HG03103 (cell line): Measurements from ENCODE around the gene MRPL12.

Source experiments
- ATAC-seq: cut with Tn5 transposase; IDR thresholded peaks from one replicate; pipeline ENCODE4 v1.9.1; 2021; ENCODE audit warnings: low read depth; ENCODE audit not compliant: unreplicated experiment

Gene MRPL12

DNA sequence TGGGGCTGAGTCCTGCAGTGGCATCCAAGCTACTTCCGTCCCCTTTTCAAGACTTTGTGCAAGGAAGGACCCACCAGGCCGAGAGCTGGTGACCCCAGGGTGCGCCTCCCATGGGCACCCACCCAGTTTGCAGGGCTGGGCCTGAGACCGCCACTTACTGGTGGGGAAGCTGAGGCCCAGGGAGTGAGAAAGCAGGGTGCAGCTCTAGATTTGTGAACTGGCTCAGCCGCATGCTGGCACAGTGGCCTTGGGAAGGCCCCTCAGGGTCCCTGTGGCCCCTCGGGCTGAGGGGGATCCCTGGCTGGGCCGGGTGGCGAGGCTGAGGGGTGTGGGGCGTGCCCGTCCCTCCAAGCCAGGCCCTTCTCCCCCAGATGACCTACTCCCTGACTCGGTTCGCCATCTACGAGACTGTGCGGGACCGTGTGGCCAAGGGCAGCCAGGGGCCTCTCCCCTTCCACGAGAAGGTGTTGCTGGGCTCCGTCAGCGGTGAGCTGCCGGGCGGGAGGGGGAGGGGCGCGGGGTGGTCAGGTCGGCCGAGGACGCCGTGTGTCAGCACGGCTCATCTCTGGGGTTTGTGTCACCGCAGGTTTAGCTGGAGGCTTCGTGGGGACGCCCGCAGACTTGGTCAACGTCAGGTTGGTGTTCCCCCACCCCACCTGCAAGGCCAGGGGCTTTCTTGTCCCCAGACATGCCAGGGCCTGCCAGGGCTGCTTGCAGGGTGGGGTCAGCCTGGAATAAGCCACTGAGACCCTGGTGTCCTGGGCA, 12.1 kb downstream of the MRPL12 start:
- ATAC-seq, result no peak

GRCh38 chr17:81715872-81716673, 12.9 kb downstream of the MRPL12 start:
- ATAC-seq, result no peak

DNA sequence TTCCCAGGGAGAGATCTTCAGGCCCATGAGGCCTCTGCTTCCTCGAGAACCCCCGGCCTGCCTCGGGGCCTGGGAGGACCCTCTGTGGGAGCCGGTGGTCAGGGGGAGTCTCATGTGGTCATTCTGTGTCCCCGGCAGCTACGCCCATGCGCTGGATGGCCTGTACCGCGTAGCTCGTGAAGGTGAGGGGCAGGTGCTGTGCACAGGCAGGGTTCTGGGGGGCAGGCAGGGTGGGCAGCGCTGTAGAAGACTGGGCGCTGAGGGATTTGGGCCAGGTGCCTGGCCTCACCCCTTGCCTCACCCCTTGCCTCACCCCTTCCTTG, 13.5 kb downstream of the MRPL12 start:
- ATAC-seq, result no peak

DNA sequence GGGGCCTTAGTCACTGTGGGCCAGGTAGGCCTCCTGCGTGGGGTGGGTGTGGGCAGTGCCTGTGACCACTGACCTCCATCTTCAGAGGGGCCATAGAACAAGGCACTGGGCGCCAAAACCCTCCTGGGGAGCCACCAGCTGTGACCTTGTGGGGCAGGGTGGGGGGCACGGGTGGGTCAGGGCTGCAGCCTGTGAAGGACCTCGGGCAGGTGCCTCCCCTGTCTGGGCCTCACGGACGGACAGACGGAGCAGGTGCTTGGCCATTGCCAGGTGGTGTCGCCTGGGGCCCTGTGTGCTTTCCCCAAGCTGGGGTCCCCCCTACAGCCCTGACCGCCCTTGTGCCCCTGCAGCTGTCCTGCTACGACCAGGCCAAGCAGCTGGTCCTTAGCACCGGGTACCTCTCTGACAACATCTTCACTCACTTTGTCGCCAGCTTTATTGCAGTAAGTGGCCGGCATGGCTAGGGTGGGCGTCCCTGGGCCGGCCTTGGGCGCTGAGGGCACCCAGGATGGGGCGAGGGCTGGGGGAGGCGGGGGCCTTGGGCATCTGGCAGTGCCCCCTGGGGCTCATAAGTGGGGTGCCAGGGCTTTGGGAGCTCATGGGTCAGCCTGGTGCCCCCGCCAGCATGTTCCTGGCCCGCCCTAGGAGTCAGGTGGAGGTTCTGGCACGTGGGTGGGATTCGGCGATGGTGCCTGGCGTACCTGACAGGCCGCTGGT, 14.0 kb downstream of the MRPL12 start:
- no peak for ATAC-seq

DNA sequence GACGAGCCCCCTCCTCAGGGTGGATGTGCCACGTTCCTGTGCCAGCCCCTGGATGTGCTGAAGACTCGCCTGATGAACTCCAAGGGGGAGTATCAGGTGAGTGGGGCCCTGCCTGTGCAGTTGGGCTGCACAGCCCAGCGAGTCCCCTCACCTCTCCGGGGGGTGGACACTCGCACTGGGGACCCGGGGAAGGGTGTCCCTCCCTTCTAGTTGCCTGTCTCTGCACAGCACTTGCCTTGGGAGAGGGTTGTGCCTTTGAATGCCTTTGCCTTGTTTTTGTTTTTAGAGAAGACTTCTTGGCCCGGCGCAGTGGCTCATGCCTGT, 14.6 kb downstream of the MRPL12 start:
- ATAC-seq, result no peak

DNA sequence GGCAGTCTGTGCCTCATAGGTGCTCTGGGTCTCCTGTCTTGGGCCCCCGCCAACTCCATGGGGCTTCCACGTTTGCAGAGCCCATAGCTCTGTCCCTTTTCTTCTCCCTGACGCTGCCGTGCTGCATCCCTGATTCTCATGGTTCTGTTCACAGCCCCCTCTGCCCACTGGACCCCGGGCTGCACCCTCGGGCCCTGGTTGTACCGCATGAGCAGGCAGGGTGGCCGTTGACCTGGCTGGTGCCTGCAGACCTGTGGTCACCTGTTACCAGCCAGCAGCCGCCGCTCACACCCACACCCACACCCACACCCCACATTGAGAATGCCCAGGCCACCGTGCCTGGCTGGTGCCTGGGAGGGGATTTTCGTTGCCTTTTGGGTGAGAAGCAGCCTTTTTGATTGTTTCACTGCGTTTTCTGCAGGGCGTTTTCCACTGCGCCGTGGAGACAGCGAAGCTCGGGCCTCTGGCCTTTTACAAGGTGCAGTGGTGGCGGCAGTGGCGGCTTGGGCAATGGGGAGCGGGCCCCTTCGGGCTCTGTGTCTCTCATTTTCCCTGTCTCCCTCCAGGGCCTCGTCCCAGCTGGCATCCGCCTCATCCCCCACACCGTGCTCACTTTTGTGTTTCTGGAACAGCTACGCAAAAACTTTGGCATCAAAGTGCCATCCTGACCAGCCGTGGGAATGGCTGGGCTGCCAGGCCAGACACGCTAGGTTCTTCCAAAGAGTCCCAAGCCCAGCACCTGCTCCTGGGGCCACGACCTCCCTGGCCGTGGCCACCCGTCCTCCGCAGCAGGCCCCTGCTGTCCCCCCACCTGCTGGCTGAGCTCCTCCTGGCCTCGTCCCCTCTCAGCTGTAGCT, 16.5 kb downstream of the MRPL12 start:
- ATAC-seq, result no peak

- ATAC-seq, result no peak
Observed at GRCh38 chr17:81720267-81721071, 17.3 kb downstream of the MRPL12 start.

DNA sequence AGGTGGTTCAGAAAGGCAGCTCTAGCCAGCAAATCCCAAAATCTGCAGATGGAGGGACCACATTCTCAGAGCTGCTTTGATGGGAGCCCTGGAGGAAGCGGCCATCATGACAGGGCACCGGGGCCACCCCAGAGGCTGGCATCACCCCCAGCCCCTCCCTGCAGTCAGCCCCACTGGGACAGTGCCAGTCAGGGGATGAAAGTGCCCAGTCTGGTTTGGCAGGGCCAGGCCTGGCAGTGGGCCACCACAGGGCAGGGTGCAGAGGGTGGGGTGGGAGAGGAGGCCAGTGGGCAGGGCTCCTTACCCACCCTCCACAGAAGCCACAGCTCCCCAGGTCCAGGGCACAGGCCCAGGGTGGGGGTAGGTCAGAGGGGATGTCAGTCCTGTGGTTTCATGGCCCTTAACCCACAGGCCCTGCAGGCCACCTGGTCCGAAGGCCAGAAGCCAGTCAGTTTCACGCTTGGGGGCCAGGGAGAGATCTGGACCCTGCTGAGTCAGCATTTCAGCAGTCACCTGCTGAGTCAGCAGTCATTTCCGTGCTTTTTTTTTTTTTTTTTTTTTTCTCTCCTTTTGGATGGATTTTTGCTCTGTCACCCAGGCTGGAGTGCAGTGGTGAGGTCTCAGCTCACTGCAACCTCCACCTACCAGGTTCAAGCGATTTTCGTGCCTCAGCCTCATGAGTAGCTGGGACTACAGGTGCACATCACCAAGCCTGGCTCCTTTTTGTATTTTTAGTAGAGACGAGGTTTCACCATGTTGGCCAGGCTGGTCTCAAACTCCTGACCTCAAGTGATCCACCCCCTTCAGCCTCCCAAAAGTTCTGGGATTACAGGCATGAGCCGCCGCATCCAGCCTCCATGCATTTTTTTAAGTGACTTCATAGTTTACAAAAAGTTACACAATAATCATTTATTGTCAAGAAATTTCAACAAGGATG, 19.3 kb downstream of the MRPL12 start:
- no peak for ATAC-seq

- ATAC-seq, result no peak
Observed at GRCh38 chr17:81723651-81724209, 20.6 kb downstream of the MRPL12 start.

GRCh38 chr17:81725439-81725838, 22.3 kb downstream of the MRPL12 start:
- ATAC-seq, result no peak

GRCh38 chr17:81726004-81726403, 22.8 kb downstream of the MRPL12 start:
- no peak for ATAC-seq

DNA sequence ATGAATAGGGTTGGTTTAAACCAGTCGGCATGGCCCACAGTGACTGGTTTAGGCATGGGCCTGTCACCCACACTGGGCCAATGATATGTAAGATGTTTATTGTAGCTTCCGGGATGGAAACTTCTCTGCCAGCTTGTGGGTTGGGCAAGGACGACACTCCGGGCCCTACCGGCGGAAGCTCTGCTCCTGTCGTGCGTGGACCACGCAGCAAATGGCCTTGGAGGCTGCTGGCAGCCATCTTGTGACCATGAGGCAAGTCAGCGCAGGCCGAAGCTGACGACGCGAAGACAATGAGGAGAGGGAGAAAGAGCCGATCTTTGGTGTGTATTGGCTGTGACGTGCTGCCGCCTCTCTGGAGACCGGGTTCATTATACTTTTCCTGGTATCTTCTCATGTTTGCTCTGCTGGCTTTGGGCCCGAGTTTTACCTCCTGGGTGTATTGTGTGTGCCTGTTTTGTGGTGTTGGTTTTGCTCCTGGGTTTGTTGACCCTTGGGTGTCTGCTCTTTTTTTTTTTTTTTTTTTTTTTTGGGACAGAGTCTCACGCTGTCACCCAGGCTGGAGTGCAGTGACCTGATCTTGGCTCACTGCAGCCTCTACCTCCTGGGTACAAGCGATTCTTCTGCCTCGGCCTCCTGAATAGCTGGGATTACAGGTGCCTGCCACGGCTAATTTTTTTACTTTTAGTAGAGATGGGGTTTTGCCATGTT, 24.3 kb downstream of the MRPL12 start:
- no peak for ATAC-seq

DNA sequence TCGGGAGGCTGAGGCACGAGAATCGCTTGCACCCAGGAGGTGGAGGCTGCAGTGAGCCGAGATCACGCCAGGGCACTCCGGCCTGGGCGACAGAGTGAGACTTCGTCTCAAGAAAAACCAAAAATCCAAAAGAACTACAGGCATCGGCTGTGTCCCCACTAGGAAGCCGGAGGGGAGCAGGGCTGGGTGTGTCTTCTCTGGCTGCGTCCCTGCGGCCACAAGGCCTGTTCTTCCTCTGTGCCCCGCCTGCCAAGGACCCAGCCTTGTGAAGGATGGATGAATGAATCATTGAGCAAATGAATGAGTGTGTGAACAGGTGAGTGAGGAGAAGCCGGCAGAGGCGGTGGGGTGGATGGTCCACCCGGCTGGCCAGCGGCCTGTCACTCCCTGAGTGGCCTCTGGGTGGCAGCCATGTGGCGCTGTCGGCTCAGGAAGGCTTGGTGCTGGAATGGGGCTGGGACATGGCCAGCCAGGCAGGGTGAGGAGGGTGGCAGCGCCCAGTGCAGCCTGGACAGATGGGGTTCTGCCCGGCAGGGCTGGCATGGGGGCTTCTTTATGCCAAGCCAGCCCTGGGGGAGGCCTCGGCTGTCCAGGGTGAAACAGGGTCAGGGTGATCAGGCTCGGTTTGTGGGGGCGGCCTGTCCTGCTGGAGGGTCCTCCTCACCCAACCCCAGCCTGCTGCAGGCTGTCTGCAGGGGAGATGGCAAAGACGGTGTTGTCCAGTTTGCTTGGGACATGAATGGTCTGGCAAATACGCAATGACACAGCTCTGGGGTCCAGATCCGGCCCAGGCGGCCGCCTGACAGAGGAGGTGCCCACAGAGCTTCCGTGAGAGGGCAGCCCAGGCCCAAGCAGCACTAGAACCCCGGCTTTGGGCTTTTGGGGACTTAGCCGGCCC, 30.6 kb downstream of the MRPL12 start:
- ATAC-seq, result no peak

DNA sequence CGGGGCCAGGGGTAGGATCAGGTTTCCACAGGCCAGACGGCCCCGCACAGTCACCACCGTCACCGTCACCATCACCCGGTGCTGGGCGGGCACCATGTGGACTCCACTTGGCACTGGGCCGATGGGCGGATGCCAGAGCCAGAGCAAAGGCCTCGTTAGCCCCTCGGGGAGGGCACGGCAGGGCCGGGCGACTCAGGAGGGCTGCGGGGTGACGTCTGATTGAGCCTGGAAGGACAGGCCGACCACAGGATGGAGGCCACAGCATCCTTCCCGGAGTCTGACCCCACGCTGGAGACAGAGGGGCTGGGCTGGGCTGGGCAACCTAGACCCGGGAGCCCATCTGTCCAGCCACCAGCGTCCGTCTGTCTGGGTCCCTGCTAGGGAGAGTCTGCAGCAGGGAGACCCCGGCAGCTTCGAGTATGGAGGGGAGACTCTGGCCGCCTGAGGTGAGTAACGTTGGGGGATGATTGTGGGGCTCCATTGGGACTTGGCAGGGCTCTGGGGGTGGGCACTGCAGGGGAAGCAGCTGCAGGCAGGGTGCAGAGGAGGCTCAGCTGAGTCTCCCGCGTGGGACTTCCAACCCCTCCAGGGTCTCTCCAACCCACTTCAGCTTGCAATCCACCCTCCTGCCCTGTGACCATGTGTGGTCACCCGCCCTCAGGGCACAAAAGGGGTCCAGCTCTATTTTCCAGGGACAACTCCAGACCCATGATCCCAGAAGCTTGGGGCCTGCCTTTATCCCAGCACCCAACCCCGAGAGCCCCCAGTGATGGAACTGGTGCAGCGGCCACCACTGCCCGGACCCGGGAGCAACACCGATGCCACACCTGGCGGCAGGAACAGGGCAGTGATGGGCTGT, 31.5 kb downstream of the MRPL12 start:
- no peak for ATAC-seq

DNA sequence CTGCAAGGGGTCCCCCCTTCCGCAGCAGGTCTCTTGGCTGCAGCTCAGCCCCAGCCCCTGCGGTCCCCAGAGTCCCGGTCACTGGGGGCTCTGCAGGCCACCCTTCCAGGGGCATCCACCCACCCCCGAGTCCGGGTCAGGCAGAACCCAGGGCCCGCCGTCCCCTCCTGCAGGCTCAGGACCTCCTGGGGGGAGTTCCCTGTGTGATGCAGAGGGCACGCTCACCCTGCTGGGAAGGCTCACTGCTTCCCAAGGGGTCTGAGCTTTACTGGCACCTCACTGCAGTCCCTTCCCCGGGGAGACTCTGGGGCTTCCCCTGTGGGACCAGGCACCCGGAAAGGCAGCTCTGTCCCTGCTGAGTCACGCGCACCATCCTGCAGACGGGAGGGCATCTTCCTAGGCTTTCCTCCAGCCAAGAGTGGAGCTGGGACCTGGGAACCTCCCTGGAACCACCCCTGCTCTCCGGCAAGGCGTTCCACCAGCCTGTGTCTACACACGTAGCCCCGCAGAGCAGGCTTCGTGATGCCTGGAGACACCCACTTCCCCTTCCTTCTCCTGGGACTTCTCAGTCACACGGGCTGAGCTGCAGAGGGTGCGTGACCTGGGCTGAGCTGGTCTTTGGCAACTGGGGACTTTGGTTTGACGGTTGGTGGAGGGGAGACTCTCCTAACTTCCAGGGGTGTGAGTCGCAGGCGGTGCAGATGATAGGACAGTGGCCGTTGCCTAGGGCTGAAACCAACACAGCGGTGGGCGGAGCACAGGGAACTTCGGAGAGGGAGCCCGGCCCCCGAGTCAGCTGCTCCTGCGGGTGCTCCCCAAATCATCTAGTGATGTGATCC, 32.3 kb downstream of the MRPL12 start:
- no peak for ATAC-seq
